HFF-Myc (cell line): ENCODE measurements around the gene SDHAF1.

ENCODE experiments used
- DNase-seq: peaks from one replicate; pipeline ENCODE4 v3.0.0-alpha.2; 2011; ENCODE audit warnings: low read depth; ENCODE audit errors: extremely low read depth
- H3K4me3 ChIP-seq: replicated peaks from 2 replicates; pipeline ENCODE4 v1.5.1; 2011; ENCODE audit warnings: low read depth, mild to moderate bottlenecking, control low read depth, low read length
- TF ChIP-seq, protein P1 (sequence below): IDR thresholded peaks from 2 replicates; pipeline ENCODE4 v1.5.1; 2012; ENCODE audit warnings: mild to moderate bottlenecking, low read depth, low read length, control low read depth; ENCODE audit errors: missing control alignments

The SDHAF1 gene

GRCh38 chr19:35959040-35959967 is 35.7 kb upstream of the SDHAF1 start:
- H3K4me3 ChIP-seq = no peak overlapping the region
- TF ChIP-seq, protein P1, sequence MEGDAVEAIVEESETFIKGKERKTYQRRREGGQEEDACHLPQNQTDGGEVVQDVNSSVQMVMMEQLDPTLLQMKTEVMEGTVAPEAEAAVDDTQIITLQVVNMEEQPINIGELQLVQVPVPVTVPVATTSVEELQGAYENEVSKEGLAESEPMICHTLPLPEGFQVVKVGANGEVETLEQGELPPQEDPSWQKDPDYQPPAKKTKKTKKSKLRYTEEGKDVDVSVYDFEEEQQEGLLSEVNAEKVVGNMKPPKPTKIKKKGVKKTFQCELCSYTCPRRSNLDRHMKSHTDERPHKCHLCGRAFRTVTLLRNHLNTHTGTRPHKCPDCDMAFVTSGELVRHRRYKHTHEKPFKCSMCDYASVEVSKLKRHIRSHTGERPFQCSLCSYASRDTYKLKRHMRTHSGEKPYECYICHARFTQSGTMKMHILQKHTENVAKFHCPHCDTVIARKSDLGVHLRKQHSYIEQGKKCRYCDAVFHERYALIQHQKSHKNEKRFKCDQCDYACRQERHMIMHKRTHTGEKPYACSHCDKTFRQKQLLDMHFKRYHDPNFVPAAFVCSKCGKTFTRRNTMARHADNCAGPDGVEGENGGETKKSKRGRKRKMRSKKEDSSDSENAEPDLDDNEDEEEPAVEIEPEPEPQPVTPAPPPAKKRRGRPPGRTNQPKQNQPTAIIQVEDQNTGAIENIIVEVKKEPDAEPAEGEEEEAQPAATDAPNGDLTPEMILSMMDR = no peak
- DNase-seq = no peak

GRCh38 chr19:35959968-35960320 is 35.0 kb upstream of the SDHAF1 start:
- TF ChIP-seq, protein P1 = no peak
- DNase-seq = no peak
- no peak overlapping the region for H3K4me3 ChIP-seq

DNA sequence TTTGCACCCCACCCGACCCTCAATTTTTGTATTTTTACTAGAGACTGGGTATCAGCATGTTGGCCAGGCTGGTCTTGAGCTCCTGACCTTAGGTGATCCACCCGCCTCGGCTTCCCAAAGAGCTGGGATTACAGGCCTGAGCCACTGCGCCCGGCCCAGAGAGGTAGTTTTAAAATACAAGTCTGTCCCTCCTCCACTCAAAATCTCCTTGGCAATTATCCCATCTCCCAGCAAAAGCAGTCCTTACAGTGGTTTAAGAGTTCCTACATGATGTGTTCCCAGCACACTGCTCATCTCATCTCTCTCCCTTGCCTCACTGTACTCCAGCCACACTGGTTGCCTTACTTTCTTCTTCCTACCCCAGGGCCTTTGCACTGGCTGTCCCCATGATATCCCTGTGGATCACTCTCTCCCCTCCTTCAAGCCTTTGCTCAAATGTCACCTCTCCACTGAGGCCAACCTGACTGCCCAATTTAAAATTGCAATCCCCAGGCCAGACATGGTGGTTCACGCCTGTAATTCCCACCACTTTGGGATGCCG is 34.5 kb upstream of the SDHAF1 start:
- no peak for DNase-seq
- no peak overlapping the region for H3K4me3 ChIP-seq
- TF ChIP-seq, protein P1 = no peak

GRCh38 chr19:35963514-35963913 is 31.5 kb upstream of the SDHAF1 start:
- TF ChIP-seq, protein P1 = no peak
- peak; percentile 62 for DNase-seq
- no peak overlapping the region for H3K4me3 ChIP-seq

GRCh38 chr19:35966771-35967170 is 28.2 kb upstream of the SDHAF1 start:
- H3K4me3 ChIP-seq = no peak overlapping the region
- TF ChIP-seq, protein P1 = no peak
- no peak for DNase-seq

DNA sequence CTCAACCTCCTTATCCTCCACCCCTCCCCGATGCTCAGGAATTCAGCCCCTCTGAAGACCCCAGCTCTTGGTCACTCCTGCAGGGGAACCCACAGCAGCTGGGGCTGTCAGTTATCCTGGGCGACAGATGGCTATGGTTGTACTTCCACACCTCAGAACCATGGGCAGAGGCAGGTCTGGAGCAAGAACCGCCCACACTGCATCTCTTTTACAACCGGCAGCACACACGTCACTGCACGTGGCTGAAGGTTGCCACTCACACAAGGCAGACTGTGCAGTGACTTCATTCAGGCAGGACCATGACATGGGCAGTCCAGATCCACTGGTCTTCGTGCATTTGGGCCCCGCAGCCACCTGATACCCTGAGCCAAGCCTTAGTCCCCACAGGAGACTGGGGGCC is 21.5 kb upstream of the SDHAF1 start:
- H3K4me3 ChIP-seq = no peak overlapping the region
- TF ChIP-seq, protein P1 = no peak
- no peak for DNase-seq
